Adipocyte (in vitro differentiated cells): ENCODE data around the gene PCSK5.

Source experiments
- DNase-seq: peaks from one replicate; pipeline ENCODE4 v3.0.0-alpha.2; 2015; ENCODE audit warnings: low read depth
- H3K27me3 ChIP-seq: replicated peaks from 2 replicates; pipeline ENCODE4 v1.7.0; 2013; ENCODE audit warnings: mild to moderate bottlenecking, low read length, moderate library complexity; ENCODE audit not compliant: control insufficient read depth, insufficient read depth
- H3K36me3 ChIP-seq: 2 replicates; pipeline ENCODE4 v1.7.0; 2013; ENCODE audit warnings: low read length, mild to moderate bottlenecking, moderate library complexity; ENCODE audit not compliant: control insufficient read depth, insufficient read depth, severe bottlenecking
- H3K4me1 ChIP-seq: 2 replicates; pipeline ENCODE4 v1.7.0; 2013; ENCODE audit warnings: mild to moderate bottlenecking, low read length, moderate library complexity; ENCODE audit not compliant: control insufficient read depth, insufficient read depth
- H3K4me3 ChIP-seq: 2 replicates; pipeline ENCODE4 v1.7.0; 2013; ENCODE audit warnings: mild to moderate bottlenecking, low read length, moderate library complexity
- H3K9ac ChIP-seq: 2 replicates; pipeline ENCODE4 v1.7.0; 2013; ENCODE audit warnings: mild to moderate bottlenecking, low read length, moderate library complexity
- H3K9me3 ChIP-seq: 2 replicates; pipeline ENCODE4 v1.7.0; 2013; ENCODE audit warnings: mild to moderate bottlenecking, low read length, moderate library complexity; ENCODE audit not compliant: control insufficient read depth

Gene PCSK5

GRCh38 chr9:75890472-75891276 is at the start of gene PCSK5:
PCSK5 (plus strand) TSS chr9:75890673; CDS start chr9:75891182, 509 bp downstream.
- Histone ChIP-seq H3K4me1 (peaks cover 24% of the 10 kb centered on the region), H3K36me3 (no peaks in the 10 kb centered on the region), H3K9me3 (no peaks in the 10 kb centered on the region), H3K27me3 (no peaks in the 10 kb centered on the region), H3K4me3 (peak within 1 kb of the TSS; percentile 87), H3K9ac (peak within 1 kb of the TSS; percentile 85)
- peak; percentile 98 for DNase-seq

GRCh38 chr9:75844321-75844720 is 46.2 kb upstream of the PCSK5 start:
- DNase-seq: no peak
- Histone ChIP-seq H3K9me3 (peaks cover 5% of the 10 kb centered on the region), H3K36me3 (no peaks in the 10 kb centered on the region), H3K9ac (no peak overlapping the region), H3K4me3 (no peak overlapping the region), H3K4me1 (no peaks in the 10 kb centered on the region), H3K27me3 (no peaks in the 10 kb centered on the region)

GRCh38 chr9:75845806-75846205 is 44.7 kb upstream of the PCSK5 start:
- no peaks in the 10 kb centered on the region for H3K27me3 ChIP-seq
- H3K36me3 ChIP-seq: no peaks in the 10 kb centered on the region
- no peak for DNase-seq
- peaks cover 5% of the 10 kb centered on the region for H3K9me3 ChIP-seq
- H3K4me3 ChIP-seq: no peak overlapping the region
- H3K4me1 ChIP-seq: no peaks in the 10 kb centered on the region
- H3K9ac ChIP-seq: no peak overlapping the region

GRCh38 chr9:75847085-75847484 is 43.4 kb upstream of the PCSK5 start:
- H3K27me3 ChIP-seq: no peaks in the 10 kb centered on the region
- peaks cover 5% of the 10 kb centered on the region for H3K9me3 ChIP-seq

DNA sequence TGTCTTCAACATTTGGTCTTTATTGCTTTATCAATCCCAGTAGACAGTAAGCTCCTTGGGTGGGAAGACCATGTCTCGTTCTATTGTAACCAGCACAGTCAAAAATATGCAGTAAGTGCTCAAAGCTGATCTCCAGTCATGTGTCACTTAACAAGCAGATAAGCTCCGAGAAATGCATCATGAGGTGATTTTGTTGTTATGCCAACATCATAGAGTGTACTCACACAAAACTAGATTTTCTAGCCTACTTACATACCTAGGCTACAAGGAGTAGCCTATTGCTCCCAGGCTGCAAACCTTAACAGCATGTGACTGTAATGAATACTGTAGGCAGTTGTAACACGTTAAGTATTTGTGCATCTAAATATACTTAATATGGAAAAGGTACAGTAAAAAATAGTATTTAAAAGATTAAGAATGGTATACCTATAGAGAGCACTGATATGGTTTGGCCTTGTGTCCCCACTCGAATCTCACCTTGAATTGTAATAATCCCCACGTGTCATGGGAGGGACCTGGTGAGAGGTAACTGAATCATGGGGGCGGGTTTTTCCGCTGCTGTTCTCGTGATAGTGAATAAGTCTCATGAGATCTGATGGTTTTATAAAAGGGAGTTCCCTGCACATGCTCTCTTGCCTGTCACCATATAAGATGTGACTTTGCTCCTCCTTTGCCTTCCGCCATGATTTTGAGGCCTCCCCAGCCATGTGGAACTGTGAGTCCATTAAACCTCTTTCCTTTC is 39.8 kb upstream of the PCSK5 start:
- H3K9me3 ChIP-seq: no peaks in the 10 kb centered on the region
- no peak overlapping the region for H3K4me3 ChIP-seq
- H3K4me1 ChIP-seq: no peaks in the 10 kb centered on the region
- H3K36me3 ChIP-seq: no peaks in the 10 kb centered on the region
- no peaks in the 10 kb centered on the region for H3K27me3 ChIP-seq
- no peak overlapping the region for H3K9ac ChIP-seq
- no peak for DNase-seq

More at GRCh38 chr9:75847085-75847484, 43.4 kb upstream of the PCSK5 start:
- Histone ChIP-seq H3K9ac (no peak overlapping the region), H3K4me1 (no peaks in the 10 kb centered on the region), H3K4me3 (no peak overlapping the region), H3K36me3 (no peaks in the 10 kb centered on the region)
- DNase-seq: no peak

DNA sequence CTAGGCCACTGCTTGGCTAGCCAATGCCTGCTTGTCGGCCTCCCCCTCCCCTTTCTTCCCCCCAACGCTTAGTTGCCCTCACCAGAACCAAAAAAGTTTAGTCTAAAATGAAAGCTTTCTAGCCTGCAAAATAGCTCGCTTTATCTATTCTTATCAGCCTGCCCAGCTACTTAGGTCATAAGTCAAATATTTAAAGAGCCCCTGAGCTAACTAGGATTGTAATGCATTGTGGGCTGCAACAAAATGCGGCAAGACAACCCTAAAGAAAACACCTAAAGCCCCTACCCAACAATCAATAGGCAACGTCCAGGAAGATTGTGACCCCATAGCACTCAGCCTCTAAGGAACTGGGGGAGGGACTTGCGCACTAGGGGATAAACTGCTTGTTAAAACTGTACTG is 38.6 kb upstream of the PCSK5 start:
- Histone ChIP-seq H3K4me1 (no peaks in the 10 kb centered on the region), H3K9ac (no peak overlapping the region), H3K27me3 (no peaks in the 10 kb centered on the region), H3K4me3 (no peak overlapping the region), H3K36me3 (no peaks in the 10 kb centered on the region), H3K9me3 (no peaks in the 10 kb centered on the region)
- DNase-seq: no peak

- no peak overlapping the region for H3K9ac ChIP-seq
- H3K9me3 ChIP-seq: no peaks in the 10 kb centered on the region
- no peaks in the 10 kb centered on the region for H3K27me3 ChIP-seq
- no peaks in the 10 kb centered on the region for H3K4me1 ChIP-seq
- no peaks in the 10 kb centered on the region for H3K36me3 ChIP-seq
- no peak overlapping the region for H3K4me3 ChIP-seq
- no peak for DNase-seq
These were observed 37.7 kb upstream of the PCSK5 start for GRCh38 chr9:75852746-75853145.

- Histone ChIP-seq H3K4me3 (no peak overlapping the region), H3K4me1 (no peaks in the 10 kb centered on the region), H3K9ac (no peak overlapping the region), H3K36me3 (no peaks in the 10 kb centered on the region), H3K27me3 (no peaks in the 10 kb centered on the region), H3K9me3 (no peaks in the 10 kb centered on the region)
- DNase-seq: peak; percentile 71
These were observed 35.0 kb upstream of the PCSK5 start for GRCh38 chr9:75855509-75855908.

DNA sequence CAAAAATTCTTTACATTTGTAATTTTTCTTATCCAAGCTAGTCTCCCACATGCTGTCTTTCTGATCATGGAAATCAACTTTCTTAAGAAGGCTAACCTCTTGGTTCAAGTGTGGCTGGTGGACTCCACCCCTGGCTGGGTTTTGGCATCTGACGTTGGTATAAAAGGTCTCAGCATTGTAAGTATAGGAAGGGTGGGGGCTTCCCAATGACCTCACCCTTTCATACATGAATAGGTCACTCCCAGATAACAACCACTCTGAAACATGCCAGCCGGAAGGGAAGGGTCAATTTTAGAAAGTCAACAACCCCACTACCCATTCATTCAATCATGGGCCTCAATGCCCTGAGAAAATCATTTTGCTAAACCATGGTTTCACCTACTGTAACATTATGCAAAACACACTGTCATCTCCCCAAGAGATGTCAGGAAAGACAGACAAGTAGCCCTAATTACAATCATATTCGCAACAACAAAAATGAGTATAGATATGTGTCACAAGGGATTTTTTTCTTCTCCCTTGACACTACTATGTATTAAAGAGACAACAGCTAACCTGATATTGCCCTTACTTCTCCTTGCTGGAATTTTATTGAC is 31.9 kb upstream of the PCSK5 start:
- DNase-seq: no peak
- H3K9me3 ChIP-seq: no peaks in the 10 kb centered on the region
- H3K36me3 ChIP-seq: no peaks in the 10 kb centered on the region
- H3K4me1 ChIP-seq: no peaks in the 10 kb centered on the region
- H3K4me3 ChIP-seq: no peak overlapping the region
- H3K9ac ChIP-seq: no peak overlapping the region
- peaks cover 2% of the 10 kb centered on the region for H3K27me3 ChIP-seq

GRCh38 chr9:75864266-75864665 is 26.2 kb upstream of the PCSK5 start:
- H3K27me3 ChIP-seq: peaks cover 3% of the 10 kb centered on the region
- no peak overlapping the region for H3K9ac ChIP-seq
- H3K4me1 ChIP-seq: peaks cover 15% of the 10 kb centered on the region
- no peak for DNase-seq
- no peak overlapping the region for H3K4me3 ChIP-seq
- no peaks in the 10 kb centered on the region for H3K36me3 ChIP-seq
- no peaks in the 10 kb centered on the region for H3K9me3 ChIP-seq

DNA sequence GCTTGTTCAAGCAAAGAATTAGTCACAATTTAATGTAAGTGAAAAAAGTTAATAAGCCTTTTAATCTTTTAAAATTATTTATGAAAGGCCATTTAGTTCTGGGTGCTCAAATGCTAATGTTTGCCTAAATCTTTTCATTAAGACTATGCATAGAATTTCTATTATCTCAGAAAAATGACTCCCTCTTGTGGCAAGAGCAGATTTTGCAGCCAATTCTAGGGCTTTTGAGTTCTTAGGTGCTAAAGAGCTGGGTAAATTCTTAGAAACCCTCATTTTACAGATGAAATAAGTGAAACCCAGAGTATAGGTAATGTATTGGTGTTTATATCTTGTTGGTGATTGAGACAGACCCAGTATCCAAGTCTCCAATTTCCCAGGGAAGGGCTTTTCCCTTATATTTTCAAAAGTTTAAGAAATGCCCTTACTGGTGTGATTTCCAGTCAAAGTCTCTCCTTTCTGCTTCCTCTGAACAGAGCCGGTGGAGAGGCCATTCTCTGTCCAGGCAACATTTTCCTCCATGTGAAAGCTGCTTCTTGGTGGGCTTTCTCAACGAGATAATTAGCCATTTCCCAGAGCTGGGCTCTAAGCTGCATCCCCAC is 24.1 kb upstream of the PCSK5 start:
- DNase-seq: peak; percentile 83
- Histone ChIP-seq H3K36me3 (no peaks in the 10 kb centered on the region), H3K4me3 (no peak overlapping the region), H3K27me3 (peaks cover 3% of the 10 kb centered on the region), H3K9ac (peak overlapping the region; percentile 2), H3K9me3 (no peaks in the 10 kb centered on the region), H3K4me1 (peaks cover 22% of the 10 kb centered on the region)
